GM21526 (cell line): ENCODE measurements around the gene MECP2.

ENCODE experiments used
- ATAC-seq: cut with Tn5 transposase; IDR thresholded peaks from one replicate; pipeline ENCODE4 v1.9.1; 2021; ENCODE audit warnings: moderate library complexity; ENCODE audit not compliant: unreplicated experiment, low FRiP score

Gene MECP2

DNA sequence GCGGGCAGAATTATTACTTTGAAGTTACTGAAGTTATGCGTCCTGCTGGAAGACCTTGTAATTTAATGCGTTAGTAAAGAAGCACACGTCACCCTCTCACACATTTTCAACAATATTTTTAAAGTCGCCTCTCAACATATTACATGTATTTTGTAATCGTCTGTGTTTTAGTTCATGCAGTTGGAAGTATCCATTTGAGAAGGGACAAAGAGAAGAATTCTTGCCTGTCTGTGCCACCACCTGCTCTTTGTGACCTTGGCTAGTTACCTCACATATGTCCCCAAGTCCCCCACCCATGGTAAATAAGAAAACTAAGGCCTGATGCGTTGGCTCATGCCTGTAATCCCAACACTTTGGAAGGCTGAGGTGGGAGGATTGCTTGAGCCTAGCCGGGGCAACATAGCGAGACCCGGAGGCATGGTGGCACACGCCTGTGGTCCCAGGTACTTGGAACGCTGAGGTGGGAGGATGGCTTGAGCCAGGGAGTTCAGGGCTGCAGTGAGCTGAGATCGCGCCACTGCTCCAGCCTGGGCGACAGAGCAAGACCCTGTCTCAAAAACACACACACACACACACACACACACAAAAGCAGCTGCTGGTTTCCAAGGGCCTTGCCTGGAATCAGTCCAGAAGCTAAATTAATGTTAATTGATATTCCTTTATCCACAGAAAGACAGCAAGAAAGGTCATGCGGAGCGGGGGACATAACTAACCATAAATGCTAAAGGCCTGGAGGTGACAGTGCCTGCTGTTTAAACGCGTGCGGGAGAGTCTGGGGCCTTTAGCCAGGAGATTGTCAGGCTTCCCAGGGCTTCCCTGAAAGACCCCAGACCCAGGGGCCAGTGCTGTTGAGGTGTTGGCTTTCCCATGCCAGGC lies 124.2 kb downstream of the MECP2 start:
- no peak for ATAC-seq

DNA sequence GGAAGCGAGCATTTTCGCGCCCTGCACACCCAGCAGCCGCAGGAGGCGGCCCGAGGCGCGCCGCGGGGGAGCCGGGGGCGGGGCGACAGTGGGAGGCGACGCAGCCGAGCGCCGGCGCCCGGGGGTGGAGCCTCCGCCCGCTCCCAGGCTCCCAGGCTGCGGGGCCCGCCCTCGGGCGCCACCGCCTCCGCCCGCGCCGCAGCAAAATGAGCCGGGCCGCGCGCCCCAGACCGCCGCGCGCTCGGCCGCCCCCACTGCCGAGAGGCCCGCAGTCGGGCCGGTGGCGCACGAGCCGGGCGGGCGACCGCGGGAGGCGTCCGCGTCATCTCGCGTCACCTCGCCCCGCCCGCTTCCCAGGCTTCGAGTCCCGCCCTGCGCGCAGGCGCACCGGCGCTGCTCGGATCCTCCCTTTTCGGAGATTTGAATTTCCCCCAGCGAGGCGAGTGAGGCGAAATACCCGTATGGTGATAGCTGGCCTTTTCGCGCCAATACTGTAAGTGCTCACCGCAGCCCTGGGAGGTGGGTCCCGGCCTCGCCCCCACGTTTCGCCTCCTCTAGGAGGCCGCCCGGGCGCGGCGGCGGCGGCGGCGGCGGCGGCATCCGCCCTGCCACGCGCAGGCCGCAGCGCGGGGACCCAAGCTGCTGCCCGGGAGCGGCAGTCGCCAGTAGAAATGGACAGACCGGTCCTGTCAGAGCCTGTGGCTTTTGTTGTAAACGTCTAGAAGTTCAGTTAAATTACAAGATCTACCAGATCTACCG lies 125.0 kb downstream of the MECP2 start, which contains the start of gene TMEM187:
TMEM187 (plus strand) TSS at position 387 of the 759 bp plus-strand sequence. CDS start 9,309 bp downstream, outside the sequence.
- ATAC-seq, result peak; percentile 47
